ENCODE results near the gene ATP1A3.

GRCh38 chr19:42040031-42040430 lies 46.0 kb upstream of the ATP1A3 start:
- TF ChIP-seq CTCF (IDR thresholded peaks at IDR 0.05), result no peak
- no peak for TF ChIP-seq POLR2A (IDR thresholded peaks at IDR 0.05)

All from lower leg skin (tissue), 3 donors.